Astrocyte (in vitro differentiated cells and primary cell): ENCODE measurements around the gene MARK1. TPM values are rescaled to one million over a fixed set of nuclear protein-coding genes. Genes with fewer than 3 reads are reported as not detected.

Source experiments
- DNase-seq: peaks from one replicate; pipeline ENCODE4 v3.0.0-alpha.2; 2010; ENCODE audit warnings: low read depth
- FAIRE-seq: peaks from 2 replicates; lab custom pipeline; 2011; peaks lifted over from hg19 to GRCh38; lab: Jason Lieb, UNC
- H2AFZ ChIP-seq: 2 replicates; pipeline ENCODE4 v1.6.0; 2012; ENCODE audit warnings: low read depth, low read length, inconsistent platforms
- H3K27ac ChIP-seq: 2 replicates; pipeline ENCODE4 v1.5.1; 2011; ENCODE audit warnings: low read depth, low read length, inconsistent platforms
- H3K27me3 ChIP-seq: 2 replicates; pipeline ENCODE4 v1.6.0; 2011; ENCODE audit warnings: low read length, inconsistent platforms; ENCODE audit not compliant: insufficient read depth
- H3K36me3 ChIP-seq: 2 replicates; pipeline ENCODE4 v1.5.1; 2011; ENCODE audit warnings: low read length, inconsistent platforms; ENCODE audit not compliant: insufficient read depth
- H3K4me1 ChIP-seq: 2 replicates; pipeline ENCODE4 v1.5.1; 2011; ENCODE audit warnings: low read length, inconsistent platforms; ENCODE audit not compliant: insufficient read depth
- H3K4me2 ChIP-seq: 2 replicates; pipeline ENCODE4 v1.6.0; 2012; ENCODE audit warnings: low read length, inconsistent platforms
- H3K4me3 ChIP-seq: 2 replicates; pipeline ENCODE4 v1.5.1; 2011; ENCODE audit warnings: low read depth, mild to moderate bottlenecking, low read length, inconsistent platforms; ENCODE audit not compliant: insufficient read depth
- H3K79me2 ChIP-seq: 2 replicates; pipeline ENCODE4 v1.6.0; 2012; ENCODE audit warnings: mild to moderate bottlenecking, low read length, inconsistent platforms; ENCODE audit not compliant: insufficient read depth
- H3K9ac ChIP-seq: 2 replicates; pipeline ENCODE4 v1.6.0; 2012; ENCODE audit warnings: mild to moderate bottlenecking, low read length, inconsistent platforms
- H3K9me3 ChIP-seq: 2 replicates; pipeline ENCODE4 v1.5.1; 2012; ENCODE audit warnings: low read depth, mild to moderate bottlenecking, low read length, inconsistent platforms; ENCODE audit not compliant: insufficient read depth
- H4K20me1 ChIP-seq: 2 replicates; pipeline ENCODE4 v1.6.0; 2012; ENCODE audit warnings: low read length, inconsistent platforms; ENCODE audit not compliant: insufficient read depth
- H3K27ac Mint-ChIP-seq: one replicate; pipeline ENCODE4 v1.8.0; 2021; ENCODE audit warnings: mild to moderate bottlenecking, mixed read lengths; ENCODE audit not compliant: unreplicated experiment
- H3K27me3 Mint-ChIP-seq: one replicate; pipeline ENCODE4 v1.8.0; 2021; ENCODE audit warnings: low read depth, mixed read lengths; ENCODE audit not compliant: unreplicated experiment
- H3K36me3 Mint-ChIP-seq: one replicate; pipeline ENCODE4 v1.8.0; 2021; ENCODE audit warnings: low read depth, mixed read lengths; ENCODE audit not compliant: unreplicated experiment
- H3K4me1 Mint-ChIP-seq: one replicate; pipeline ENCODE4 v1.8.0; 2021; ENCODE audit warnings: low read depth, mixed read lengths; ENCODE audit not compliant: unreplicated experiment
- H3K4me3 Mint-ChIP-seq: one replicate; pipeline ENCODE4 v1.8.0; 2021; ENCODE audit warnings: mild to moderate bottlenecking, moderate library complexity, mixed read lengths; ENCODE audit not compliant: unreplicated experiment
- H3K9me3 Mint-ChIP-seq: one replicate; pipeline ENCODE4 v1.8.0; 2021; ENCODE audit warnings: mild to moderate bottlenecking, mixed read lengths; ENCODE audit not compliant: unreplicated experiment
- CTCF ChIP-seq: IDR thresholded peaks from 2 replicates; pipeline ENCODE4 v1.5.1; 2011; ENCODE audit warnings: low read depth, mild to moderate bottlenecking, inconsistent platforms, low read length, moderate library complexity; ENCODE audit not compliant: insufficient read depth
- EZH2 ChIP-seq: IDR thresholded peaks from 2 replicates; pipeline ENCODE4 v1.6.1; 2012; ENCODE audit warnings: mild to moderate bottlenecking, low read length, inconsistent platforms; ENCODE audit not compliant: insufficient read depth
- total RNA-seq: library from RNA; stranded (reverse); gene quantifications from 2 replicates; pipeline ENCODE4 v1.2.1, GENCODE V29; 2021

MARK1 gene
- total RNA-seq, 1 donor from 2014 or later = 10.8 TPM

- Histone ChIP-seq H3K4me2 (no peak overlapping the region), H3K9me3 (no peaks in the 10 kb centered on the region), H4K20me1 (no peaks in the 10 kb centered on the region), H3K4me1 (no peaks in the 10 kb centered on the region), H2AFZ (no peak overlapping the region), H3K27me3 (no peaks in the 10 kb centered on the region), H3K27ac (no peak overlapping the region), H3K9ac (no peak overlapping the region), H3K4me3 (no peak overlapping the region), H3K36me3 (no peaks in the 10 kb centered on the region), H3K79me2 (no peaks in the 10 kb centered on the region)
- peaks cover 5% of the 10 kb centered on the region for H3K36me3 Mint-ChIP-seq
- no peak for DNase-seq
- TF ChIP-seq CTCF (no peak), EZH2 (no peak)
- H3K27ac Mint-ChIP-seq = no peak overlapping the region
- FAIRE-seq = no peak
- no peaks in the 10 kb centered on the region for H3K4me1 Mint-ChIP-seq
- H3K27me3 Mint-ChIP-seq = no peaks in the 10 kb centered on the region
- H3K4me3 Mint-ChIP-seq = no peak overlapping the region
- H3K9me3 Mint-ChIP-seq = no peaks in the 10 kb centered on the region
Observed at GRCh38 chr1:220592714-220593113, 64.8 kb downstream of the MARK1 start.

GRCh38 chr1:220594356-220594755 lies 66.4 kb downstream of the MARK1 start:
- Mint-ChIP-seq H3K9me3 (no peaks in the 10 kb centered on the region), H3K36me3 (peaks cover 5% of the 10 kb centered on the region), H3K27ac (no peak overlapping the region), H3K4me3 (no peak overlapping the region), H3K4me1 (no peaks in the 10 kb centered on the region), H3K27me3 (no peaks in the 10 kb centered on the region)
- H4K20me1 ChIP-seq = no peaks in the 10 kb centered on the region
- H3K9ac ChIP-seq = no peak overlapping the region
- H3K27me3 ChIP-seq = no peaks in the 10 kb centered on the region
- H2AFZ ChIP-seq = no peak overlapping the region
- no peaks in the 10 kb centered on the region for H3K9me3 ChIP-seq
- no peaks in the 10 kb centered on the region for H3K4me1 ChIP-seq
- DNase-seq (peak; percentile 23), FAIRE-seq (no peak)
- no peak overlapping the region for H3K27ac ChIP-seq
- TF ChIP-seq CTCF (no peak), EZH2 (no peak)
- H3K4me3 ChIP-seq = no peak overlapping the region
- H3K36me3 ChIP-seq = no peaks in the 10 kb centered on the region
- no peak overlapping the region for H3K4me2 ChIP-seq
- no peaks in the 10 kb centered on the region for H3K79me2 ChIP-seq

- Histone ChIP-seq H3K9ac (no peak overlapping the region), H3K4me2 (no peak overlapping the region), H2AFZ (no peak overlapping the region), H3K4me1 (no peaks in the 10 kb centered on the region), H4K20me1 (no peaks in the 10 kb centered on the region), H3K79me2 (no peaks in the 10 kb centered on the region), H3K9me3 (no peaks in the 10 kb centered on the region), H3K4me3 (no peak overlapping the region), H3K27me3 (no peaks in the 10 kb centered on the region), H3K27ac (no peak overlapping the region), H3K36me3 (no peaks in the 10 kb centered on the region)
- no peaks in the 10 kb centered on the region for H3K9me3 Mint-ChIP-seq
- H3K36me3 Mint-ChIP-seq = peaks cover 5% of the 10 kb centered on the region
- no peak for FAIRE-seq
- no peaks in the 10 kb centered on the region for H3K27me3 Mint-ChIP-seq
- no peaks in the 10 kb centered on the region for H3K4me1 Mint-ChIP-seq
- DNase-seq = no peak
- TF ChIP-seq EZH2 (no peak), CTCF (no peak)
- H3K27ac Mint-ChIP-seq = no peak overlapping the region
- no peak overlapping the region for H3K4me3 Mint-ChIP-seq
Observed at GRCh38 chr1:220595179-220595578, 67.2 kb downstream of the MARK1 start.
